ENCODE measurements around the gene DCUN1D3.
A peak's percentile ranks its signal among the peaks of the same experiment; 100 is the strongest.

The DCUN1D3 gene

DNA sequence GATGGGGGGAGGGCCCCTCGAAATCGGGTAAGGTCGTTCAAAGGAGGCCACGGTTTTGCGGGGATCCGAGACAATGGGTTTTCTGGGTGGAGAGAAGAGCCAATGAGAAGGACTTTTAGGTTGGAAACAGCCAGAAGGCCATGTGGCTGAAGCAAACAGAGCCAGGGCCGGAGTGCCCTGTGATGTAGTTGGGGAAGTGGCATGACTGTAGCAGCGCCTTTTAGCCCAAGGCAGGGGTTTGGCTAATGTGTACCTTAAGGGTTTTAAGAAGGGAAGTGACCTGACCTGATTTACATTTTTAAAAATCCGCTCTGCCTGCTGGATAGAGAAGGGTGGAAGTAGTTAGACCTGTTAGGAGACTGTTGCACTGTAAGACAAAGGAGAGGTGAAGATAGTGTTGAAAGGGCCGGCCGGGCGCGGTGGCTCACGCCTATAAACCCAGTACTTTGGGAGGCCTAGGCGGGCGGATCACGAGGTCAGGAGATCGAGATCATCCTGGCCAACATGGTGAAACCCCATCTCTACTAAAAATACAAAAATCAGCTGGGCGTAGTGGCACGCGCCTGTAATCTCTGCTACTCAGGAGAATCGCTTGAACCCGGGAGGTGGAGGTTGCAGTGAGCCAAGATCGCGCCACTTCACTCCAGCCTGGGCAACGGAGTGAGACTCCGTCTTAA is 1.4 kb upstream of the DCUN1D3 start:
- Histone ChIP-seq H3K4me1 (ENCODE audit: control insufficient read depth in 1 of 2, insufficient read depth in 2 of 2, low read length in 2 of 2) (peaks cover 38 to 50% of the 10 kb centered on the region in 2 donors), H3K9me3 (ENCODE audit: control insufficient read depth in 1 of 2, low read length in 2 of 2) (no peaks in the 10 kb centered on the region), H3K4me3 (ENCODE audit: low read depth in 1 of 2, low read length in 2 of 2) (peak overlapping the region; percentile 80 to 88), H3K27me3 (ENCODE audit: low read depth, low read length) (no peaks in the 10 kb centered on the region), H3K36me3 (ENCODE audit: control insufficient read depth in 1 of 2, insufficient read depth in 2 of 2, low read length in 2 of 2) (peaks cover 0 to 9% of the 10 kb centered on the region in 2 donors), H3K27ac (ENCODE audit: low read length) (peak overlapping the region; percentile 99)

DNA sequence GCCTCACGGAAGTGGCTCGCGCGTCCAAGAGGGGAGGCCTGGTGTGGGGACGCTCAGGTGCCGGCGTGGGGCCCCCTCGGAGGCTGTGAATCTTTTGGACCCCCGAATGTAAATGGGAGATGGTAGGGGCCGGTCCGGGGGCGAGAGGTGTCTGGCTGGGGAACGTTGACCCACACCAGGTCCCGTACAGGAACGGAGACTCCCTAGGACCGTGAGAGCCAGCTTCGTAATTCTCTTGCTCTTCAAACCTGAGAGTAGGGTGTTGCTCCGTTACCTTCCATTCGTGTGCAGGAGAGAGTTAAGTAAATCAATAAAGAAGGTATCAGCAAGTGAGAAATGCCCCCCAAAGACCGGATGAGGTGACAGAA is 894 bp upstream of the DCUN1D3 start:
- Histone ChIP-seq H3K27ac (ENCODE audit: low read length) (peak overlapping the region; percentile 99), H3K4me3 (ENCODE audit: low read depth in 1 of 2, low read length in 2 of 2) (peak overlapping the region; percentile 80 to 88), H3K4me1 (ENCODE audit: control insufficient read depth in 1 of 2, insufficient read depth in 2 of 2, low read length in 2 of 2) (peaks cover 37 to 45% of the 10 kb centered on the region in 2 donors), H3K27me3 (ENCODE audit: low read depth, low read length) (no peaks in the 10 kb centered on the region), H3K9me3 (ENCODE audit: control insufficient read depth in 1 of 2, low read length in 2 of 2) (no peaks in the 10 kb centered on the region), H3K36me3 (ENCODE audit: control insufficient read depth in 1 of 2, insufficient read depth in 2 of 2, low read length in 2 of 2) (peaks cover 0 to 7% of the 10 kb centered on the region in 2 donors)

DNA sequence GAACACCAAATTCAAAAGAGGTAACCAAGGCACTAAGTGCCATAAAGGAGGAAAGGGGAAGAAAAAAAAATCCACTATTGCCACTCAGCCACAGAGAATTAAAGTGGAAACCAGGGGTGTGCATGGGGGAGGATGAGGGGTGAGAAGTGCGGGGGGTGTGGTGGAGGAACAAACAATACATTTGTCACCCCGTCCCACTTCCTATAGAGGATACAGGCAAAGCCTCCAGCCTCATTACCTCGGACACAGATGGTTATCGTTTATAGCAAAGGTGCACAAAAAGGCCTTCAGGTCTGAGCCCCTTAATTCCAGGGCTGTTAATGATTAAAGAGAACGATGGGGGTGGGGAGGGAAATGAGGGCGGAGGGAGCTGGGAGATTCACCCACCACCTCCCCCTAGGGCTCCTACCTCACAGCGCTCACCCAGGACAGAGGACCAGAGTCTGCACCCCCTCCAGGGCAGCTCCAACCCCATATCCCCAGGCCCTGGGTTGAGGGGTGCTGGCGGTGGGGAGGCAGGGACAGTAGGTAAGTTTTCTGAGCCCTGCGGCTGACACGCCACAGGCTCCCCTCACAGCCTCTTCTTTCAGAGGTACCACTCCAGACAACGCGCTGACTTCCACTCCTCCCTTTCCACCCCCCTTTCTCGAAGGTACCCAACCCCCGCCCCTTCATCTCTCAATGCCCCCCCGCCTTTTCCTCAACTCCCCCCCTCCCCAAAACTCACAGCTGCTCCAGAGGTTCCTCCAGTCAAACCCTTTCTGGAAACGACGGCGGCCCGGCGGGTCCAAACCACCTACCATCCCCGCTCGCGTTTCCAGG is 470 bp downstream of the DCUN1D3 start:
- Histone ChIP-seq H3K9me3 (ENCODE audit: control insufficient read depth in 1 of 2, low read length in 2 of 2) (no peaks in the 10 kb centered on the region), H3K36me3 (ENCODE audit: control insufficient read depth in 1 of 2, insufficient read depth in 2 of 2, low read length in 2 of 2) (peaks cover 4 to 7% of the 10 kb centered on the region in 2 donors), H3K27ac (ENCODE audit: low read length) (peak overlapping the region; percentile 91), H3K27me3 (ENCODE audit: low read depth, low read length) (no peaks in the 10 kb centered on the region), H3K4me1 (ENCODE audit: control insufficient read depth in 1 of 2, insufficient read depth in 2 of 2, low read length in 2 of 2) (peaks cover 25 to 33% of the 10 kb centered on the region in 2 donors), H3K4me3 (ENCODE audit: low read depth in 1 of 2, low read length in 2 of 2) (peak overlapping the region; percentile 80 to 88)

DNA sequence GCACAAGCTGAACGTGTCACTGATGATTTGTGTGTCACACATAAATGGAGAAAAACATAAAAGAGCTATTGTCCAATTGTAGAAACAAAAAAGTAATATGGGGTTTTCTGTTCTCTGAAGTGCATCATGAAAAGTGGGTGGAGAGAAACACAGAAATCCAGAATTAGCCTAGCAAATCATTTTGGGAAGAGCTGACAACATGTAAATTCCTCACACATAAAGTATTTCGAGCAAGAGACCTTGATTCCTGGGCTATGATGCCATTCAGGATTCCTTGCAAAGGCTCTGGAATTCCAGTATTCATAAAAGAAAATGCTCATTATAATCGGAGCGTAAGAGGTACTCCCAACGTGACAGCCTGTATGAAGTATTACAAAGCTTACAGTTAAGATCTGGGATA is 1.1 kb downstream of the DCUN1D3 start:
- peak overlapping the region; percentile 80 to 88 for H3K4me3 ChIP-seq (ENCODE audit: low read depth in 1 of 2, low read length in 2 of 2)
- peaks cover 19 to 31% of the 10 kb centered on the region in 2 donors for H3K4me1 ChIP-seq (ENCODE audit: control insufficient read depth in 1 of 2, insufficient read depth in 2 of 2, low read length in 2 of 2)
- peaks cover 4 to 11% of the 10 kb centered on the region in 2 donors for H3K36me3 ChIP-seq (ENCODE audit: control insufficient read depth in 1 of 2, insufficient read depth in 2 of 2, low read length in 2 of 2)
- no peaks in the 10 kb centered on the region for H3K9me3 ChIP-seq (ENCODE audit: control insufficient read depth in 1 of 2, low read length in 2 of 2)
- H3K27me3 ChIP-seq (ENCODE audit: low read depth, low read length) = no peaks in the 10 kb centered on the region
- H3K27ac ChIP-seq (ENCODE audit: low read length) = peak overlapping the region; percentile 91

DNA sequence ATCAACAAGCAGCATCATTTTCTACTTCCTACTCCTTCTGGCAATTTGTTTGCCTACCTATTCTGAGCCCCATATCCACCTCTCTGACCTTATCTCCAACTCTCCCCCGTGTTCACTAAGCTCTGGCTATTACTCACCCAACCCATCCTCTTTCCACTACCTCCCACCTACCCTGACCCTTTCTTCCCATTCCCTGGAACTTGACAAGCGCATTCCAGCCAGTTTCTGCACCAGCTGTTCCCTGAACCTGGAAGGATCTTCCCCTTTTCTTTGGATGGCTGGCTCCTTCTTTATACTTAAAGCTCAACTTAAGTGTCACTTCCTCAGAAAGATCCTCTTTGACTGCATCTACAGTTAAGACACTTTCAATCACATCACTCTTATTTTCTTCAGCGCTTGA is 2.2 kb downstream of the DCUN1D3 start:
- no peaks in the 10 kb centered on the region for H3K9me3 ChIP-seq (ENCODE audit: control insufficient read depth in 1 of 2, low read length in 2 of 2)
- peak overlapping the region in 1 of 2 donors; percentile 88 for H3K4me3 ChIP-seq (ENCODE audit: low read depth in 1 of 2, low read length in 2 of 2)
- H3K27ac ChIP-seq (ENCODE audit: low read length) = peak overlapping the region; percentile 91
- peaks cover 11 to 23% of the 10 kb centered on the region in 2 donors for H3K4me1 ChIP-seq (ENCODE audit: control insufficient read depth in 1 of 2, insufficient read depth in 2 of 2, low read length in 2 of 2)
- no peaks in the 10 kb centered on the region for H3K27me3 ChIP-seq (ENCODE audit: low read depth, low read length)
- peaks cover 8 to 11% of the 10 kb centered on the region in 2 donors for H3K36me3 ChIP-seq (ENCODE audit: control insufficient read depth in 1 of 2, insufficient read depth in 2 of 2, low read length in 2 of 2)

DNA sequence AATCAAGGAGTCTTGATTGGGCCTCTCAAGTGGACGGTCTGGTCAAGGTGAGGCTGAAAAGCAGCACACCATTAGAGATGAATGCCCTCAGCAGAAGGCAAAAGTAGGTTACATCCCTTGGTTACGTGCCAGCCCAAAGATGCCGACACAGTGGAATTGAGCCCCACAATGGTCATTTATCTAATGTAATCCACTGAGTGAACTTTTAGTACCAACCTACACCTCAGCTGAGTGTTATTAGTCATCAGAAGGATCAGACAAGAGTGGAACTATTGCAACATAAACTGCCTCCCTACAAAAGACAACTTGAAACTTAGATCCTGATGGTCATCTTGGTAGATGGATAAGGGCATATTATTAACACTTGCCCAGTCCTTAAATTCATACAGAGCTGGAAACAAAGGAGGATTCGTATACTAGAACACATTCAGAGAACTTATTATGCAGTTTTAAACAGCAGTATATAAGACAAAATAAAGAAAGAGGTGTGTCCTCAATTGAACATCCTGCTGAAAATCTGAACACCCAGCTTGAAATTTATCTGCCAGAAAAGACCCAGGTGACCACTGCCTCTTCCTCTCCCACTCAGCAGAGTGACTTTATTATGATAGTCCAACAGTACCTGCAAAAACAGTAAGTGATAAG is 2.8 kb downstream of the DCUN1D3 start:
- Histone ChIP-seq H3K36me3 (ENCODE audit: control insufficient read depth in 1 of 2, insufficient read depth in 2 of 2, low read length in 2 of 2) (peaks cover 8 to 16% of the 10 kb centered on the region in 2 donors), H3K4me1 (ENCODE audit: control insufficient read depth in 1 of 2, insufficient read depth in 2 of 2, low read length in 2 of 2) (peaks cover 11 to 18% of the 10 kb centered on the region in 2 donors), H3K4me3 (ENCODE audit: low read depth in 1 of 2, low read length in 2 of 2) (no peak overlapping the region), H3K27me3 (ENCODE audit: low read depth, low read length) (no peaks in the 10 kb centered on the region), H3K27ac (ENCODE audit: low read length) (no peak overlapping the region), H3K9me3 (ENCODE audit: control insufficient read depth in 1 of 2, low read length in 2 of 2) (no peaks in the 10 kb centered on the region)

DNA sequence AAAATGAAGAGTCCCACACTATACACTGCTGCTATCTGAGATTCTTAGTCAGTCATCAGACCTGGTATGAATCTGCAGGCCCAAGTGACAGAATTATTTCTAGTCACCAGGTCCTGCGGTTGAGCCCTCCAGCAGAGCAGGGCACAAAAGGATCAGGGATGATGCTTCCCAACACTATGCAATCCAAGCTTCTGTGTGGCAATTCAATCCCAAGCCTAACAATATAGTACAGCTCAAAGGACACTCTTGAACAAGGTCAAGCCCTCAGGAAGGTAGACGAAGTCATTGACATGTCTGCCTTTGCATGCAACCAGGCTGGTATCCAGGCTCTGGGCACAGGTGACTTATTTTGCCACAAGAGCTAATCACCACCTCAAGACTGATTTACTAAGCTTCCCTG is 5.8 kb downstream of the DCUN1D3 start:
- Histone ChIP-seq H3K9me3 (ENCODE audit: control insufficient read depth in 1 of 2, low read length in 2 of 2) (no peaks in the 10 kb centered on the region), H3K4me1 (ENCODE audit: control insufficient read depth in 1 of 2, insufficient read depth in 2 of 2, low read length in 2 of 2) (peaks cover 11 to 12% of the 10 kb centered on the region in 2 donors), H3K27ac (ENCODE audit: low read length) (no peak overlapping the region), H3K27me3 (ENCODE audit: low read depth, low read length) (no peaks in the 10 kb centered on the region), H3K4me3 (ENCODE audit: low read depth in 1 of 2, low read length in 2 of 2) (no peak overlapping the region), H3K36me3 (ENCODE audit: control insufficient read depth in 1 of 2, insufficient read depth in 2 of 2, low read length in 2 of 2) (peaks cover 4 to 19% of the 10 kb centered on the region in 2 donors)

DNA sequence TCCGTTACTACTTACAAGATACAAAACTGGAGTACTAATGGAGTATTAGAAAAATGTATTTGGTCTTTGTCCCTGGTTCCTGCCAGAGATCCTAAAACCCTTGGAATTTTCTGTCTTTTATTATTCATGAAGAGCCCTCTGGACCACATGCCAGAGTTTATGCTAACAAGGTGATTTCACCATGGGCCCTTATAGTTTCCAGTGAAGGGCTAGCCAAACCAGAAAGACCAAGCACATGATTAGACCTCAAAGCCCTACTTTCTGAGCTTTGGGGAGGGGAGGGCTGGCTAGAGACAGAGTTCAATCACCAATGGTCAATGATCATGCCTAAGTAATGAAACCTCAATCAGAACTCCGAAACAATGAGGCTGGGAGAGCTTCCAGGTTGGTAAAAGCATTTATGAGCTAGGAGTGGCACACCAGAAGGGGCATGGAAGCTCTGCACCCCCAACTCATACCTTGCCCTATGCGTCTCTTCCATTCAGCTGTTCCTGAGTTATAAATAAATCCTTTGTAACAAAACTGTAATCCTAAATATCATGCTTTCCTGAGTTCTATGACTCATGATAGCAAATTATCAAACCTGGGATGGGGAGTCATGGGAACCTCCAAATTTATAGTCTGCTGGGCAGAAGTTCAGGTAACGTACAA is 10.4 kb downstream of the DCUN1D3 start:
- no peak overlapping the region for H3K27ac ChIP-seq (ENCODE audit: low read length)
- no peaks in the 10 kb centered on the region for H3K4me1 ChIP-seq (ENCODE audit: control insufficient read depth in 1 of 2, insufficient read depth in 2 of 2, low read length in 2 of 2)
- no peak overlapping the region for H3K4me3 ChIP-seq (ENCODE audit: low read depth in 1 of 2, low read length in 2 of 2)
- peaks cover 4 to 13% of the 10 kb centered on the region in 2 donors for H3K36me3 ChIP-seq (ENCODE audit: control insufficient read depth in 1 of 2, insufficient read depth in 2 of 2, low read length in 2 of 2)
- H3K9me3 ChIP-seq (ENCODE audit: control insufficient read depth in 1 of 2, low read length in 2 of 2) = no peaks in the 10 kb centered on the region
- H3K27me3 ChIP-seq (ENCODE audit: low read depth, low read length) = no peaks in the 10 kb centered on the region

DNA sequence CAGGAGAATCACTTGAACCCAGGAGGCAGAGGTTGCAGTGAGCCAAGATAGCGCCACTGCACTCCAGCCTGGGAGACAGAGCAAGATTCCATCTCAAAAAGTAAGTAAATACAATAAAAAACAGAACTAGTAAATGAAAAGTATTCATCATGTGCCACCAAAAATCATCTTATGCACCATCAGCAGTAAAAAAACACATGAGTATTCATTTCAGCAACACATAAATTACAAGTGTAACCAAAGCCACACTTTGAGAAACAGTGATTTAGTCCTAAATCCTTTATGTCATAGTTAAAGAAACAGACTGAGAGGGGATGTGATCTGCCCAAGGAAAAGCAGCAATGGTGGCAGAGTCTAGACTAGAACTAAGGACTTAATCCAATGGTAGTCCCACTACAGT is 13.0 kb downstream of the DCUN1D3 start:
- no peaks in the 10 kb centered on the region for H3K9me3 ChIP-seq (ENCODE audit: control insufficient read depth in 1 of 2, low read length in 2 of 2)
- peaks cover 0 to 2% of the 10 kb centered on the region in 2 donors for H3K36me3 ChIP-seq (ENCODE audit: control insufficient read depth in 1 of 2, insufficient read depth in 2 of 2, low read length in 2 of 2)
- H3K27ac ChIP-seq (ENCODE audit: low read length) = no peak overlapping the region
- no peak overlapping the region for H3K4me3 ChIP-seq (ENCODE audit: low read depth in 1 of 2, low read length in 2 of 2)
- peaks cover 0 to 10% of the 10 kb centered on the region in 2 donors for H3K4me1 ChIP-seq (ENCODE audit: control insufficient read depth in 1 of 2, insufficient read depth in 2 of 2, low read length in 2 of 2)
- no peaks in the 10 kb centered on the region for H3K27me3 ChIP-seq (ENCODE audit: low read depth, low read length)

DNA sequence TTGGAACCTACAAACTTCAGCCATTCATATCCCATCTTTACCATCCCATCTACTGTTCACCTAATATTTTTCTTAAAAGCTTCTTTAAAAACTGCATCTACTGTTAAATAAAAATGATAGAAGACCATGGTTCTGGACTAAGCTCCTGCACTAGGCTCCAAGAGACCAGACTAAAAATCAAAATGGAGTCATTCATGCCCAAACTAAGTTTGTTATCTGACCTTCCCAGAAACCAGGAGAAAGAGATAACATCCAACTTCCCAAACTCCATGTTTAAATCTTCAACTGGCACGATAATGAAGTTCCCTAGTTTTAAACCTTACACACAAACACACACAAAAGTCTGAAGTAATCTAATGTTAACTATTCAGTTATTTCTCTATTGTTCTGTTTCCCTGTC is 13.8 kb downstream of the DCUN1D3 start:
- H3K27ac ChIP-seq (ENCODE audit: low read length) = no peak overlapping the region
- H3K4me1 ChIP-seq (ENCODE audit: control insufficient read depth in 1 of 2, insufficient read depth in 2 of 2, low read length in 2 of 2) = peaks cover 0 to 14% of the 10 kb centered on the region in 2 donors
- no peaks in the 10 kb centered on the region for H3K27me3 ChIP-seq (ENCODE audit: low read depth, low read length)
- H3K36me3 ChIP-seq (ENCODE audit: control insufficient read depth in 1 of 2, insufficient read depth in 2 of 2, low read length in 2 of 2) = no peaks in the 10 kb centered on the region
- no peaks in the 10 kb centered on the region for H3K9me3 ChIP-seq (ENCODE audit: control insufficient read depth in 1 of 2, low read length in 2 of 2)
- no peak overlapping the region for H3K4me3 ChIP-seq (ENCODE audit: low read depth in 1 of 2, low read length in 2 of 2)

DNA sequence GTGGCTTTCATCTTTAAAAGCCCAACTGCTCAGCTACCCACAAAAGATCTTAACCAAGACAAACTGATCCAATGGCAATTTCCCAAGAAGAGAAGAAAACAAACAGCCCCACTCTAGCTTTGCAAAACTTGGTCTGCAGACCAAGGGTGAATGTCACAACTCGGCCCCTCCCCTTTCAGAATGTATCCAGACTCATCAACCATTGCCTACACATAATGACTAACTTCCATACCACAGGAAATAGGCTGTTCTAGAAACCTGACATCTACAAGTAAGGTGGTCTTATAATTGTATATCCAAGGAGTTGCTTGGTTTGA is 16.0 kb downstream of the DCUN1D3 start:
- no peak overlapping the region for H3K4me3 ChIP-seq (ENCODE audit: low read depth in 1 of 2, low read length in 2 of 2)
- peaks cover 3 to 30% of the 10 kb centered on the region in 2 donors for H3K4me1 ChIP-seq (ENCODE audit: control insufficient read depth in 1 of 2, insufficient read depth in 2 of 2, low read length in 2 of 2)
- H3K27ac ChIP-seq (ENCODE audit: low read length) = no peak overlapping the region
- H3K9me3 ChIP-seq (ENCODE audit: control insufficient read depth in 1 of 2, low read length in 2 of 2) = no peaks in the 10 kb centered on the region
- no peaks in the 10 kb centered on the region for H3K27me3 ChIP-seq (ENCODE audit: low read depth, low read length)
- H3K36me3 ChIP-seq (ENCODE audit: control insufficient read depth in 1 of 2, insufficient read depth in 2 of 2, low read length in 2 of 2) = no peaks in the 10 kb centered on the region

All from muscle layer of duodenum (tissue), 2 donors.